GM23338 (cell line): ENCODE data around the gene WNT5A.

ENCODE experiments used
- CTCF ChIP-seq, 2 experiments: fragments of 200-600 bp in 1 of 2; sonication (generic) in 1 of 2; conservative IDR thresholded peaks; 2 replicates each; pipeline versions ENCODE4 v1.5.1 to v1.6.1; 2016 to 2017; ENCODE audit warnings: antibody characterized with exemption in 2 of 2, low read depth in 2 of 2, mild to moderate bottlenecking in 2 of 2, moderate library complexity in 1 of 2
- EZH2phosphoT487 ChIP-seq: fragments of 200-600 bp; sonication (generic); IDR thresholded peaks from one replicate; pipeline ENCODE4 v1.8.1; 2018; ENCODE audit warnings: antibody characterized with exemption; ENCODE audit not compliant: unreplicated experiment

GRCh38 chr3:55516392-55517030 is 29.4 kb upstream of the WNT5A start:
- TF ChIP-seq CTCF (conservative IDR thresholded peaks at IDR 0.05; ENCODE audit: low read depth in 2 of 2), result no peak
- no peak for TF ChIP-seq EZH2phosphoT487
